Uterus (tissue), 4 donors: ENCODE measurements around the gene ADK. TPM values are rescaled to one million over a fixed set of nuclear protein-coding genes. Genes with fewer than 3 reads are reported as not detected.

ENCODE experiments used
- DNase-seq, 2 donors: peaks; one replicate each; pipeline ENCODE4 v3.0.0-alpha.2; 2019 to 2020
- H3K27ac ChIP-seq, 2 donors: fragments of 200-600 bp; sonication (generic); 1 replicate in 1 of 2; 2 replicates in 1 of 2; pipeline ENCODE4 v1.5.1; 2016 to 2018
- H3K27me3 ChIP-seq, 2 donors: fragments of 200-600 bp; sonication (generic); one replicate each; pipeline ENCODE4 v1.5.1; 2018 to 2019; ENCODE audit warnings: control low read depth in 1 of 2
- H3K36me3 ChIP-seq, 2 donors: fragments of 200-600 bp; sonication (generic); one replicate each; pipeline ENCODE4 v1.5.1; 2019; ENCODE audit warnings: control low read depth in 1 of 2
- H3K4me1 ChIP-seq, 2 donors: fragments of 200-600 bp; sonication (generic); one replicate each; pipeline ENCODE4 v1.5.1; 2018 to 2019; ENCODE audit warnings: control low read depth in 1 of 2
- H3K4me3 ChIP-seq, 2 donors: fragments of 200-600 bp; sonication (generic); 1 replicate in 1 of 2; 2 replicates in 1 of 2; pipeline ENCODE4 v1.5.1; 2018 to 2019; ENCODE audit warnings: mild to moderate bottlenecking in 1 of 2
- H3K9me3 ChIP-seq, 2 donors: fragments of 200-600 bp; sonication (generic); one replicate each; pipeline ENCODE4 v1.5.1; 2019; ENCODE audit warnings: control low read depth in 1 of 2
- CTCF ChIP-seq, 4 experiments: fragments of 200-600 bp in 2 of 4; fragments of 450-650 bp in 2 of 4; sonication (generic) in 2 of 4; IDR thresholded peaks; one replicate each; pipeline ENCODE4 v1.5.1; 2016 to 2019; ENCODE audit warnings: antibody characterized with exemption in 4 of 4, mild to moderate bottlenecking in 2 of 4, moderate library complexity in 1 of 4
- POLR2A ChIP-seq, 2 donors: fragments of 450-650 bp; IDR thresholded peaks; one replicate each; pipeline ENCODE4 v1.6.1; 2016; ENCODE audit warnings: antibody characterized with exemption in 2 of 2, mild to moderate bottlenecking in 1 of 2, moderate library complexity in 1 of 2
- intact Hi-C: fragments of 100-400 bp; cut with DNase I; formaldehyde crosslinking; loops from one replicate; pipeline ENCODE4 v1.15.1; 2023; ENCODE audit warnings: low total_unique reads
- total RNA-seq, 4 donors: library from RNA; depleted of rRNA in 3 of 4; stranded (reverse); fragments of >200 nt in 3 of 4; gene quantifications; one replicate each; pipeline versions ENCODE4 v1.1.0 to v1.2.4, GENCODE V29; 2014 to 2023
- donor health status: DM: yes; HTN: yes; CAD: no.

Gene ADK
- total RNA-seq, 4 donors from 2014 or later = 12.6 to 41.1 (median 19.0) TPM

GRCh38 chr10:74651565-74651964, 500.5 kb downstream of the ADK start:
- TF ChIP-seq CTCF (IDR thresholded peaks at IDR 0.05) = no peak
- no peak for TF ChIP-seq POLR2A (IDR thresholded peaks at IDR 0.05)
- Histone ChIP-seq H3K4me3 (no peak overlapping the region), H3K9me3 (no peaks in the 10 kb centered on the region), H3K36me3 (no peaks in the 10 kb centered on the region), H3K27ac (no peak overlapping the region), H3K4me1 (no peaks in the 10 kb centered on the region), H3K27me3 (no peaks in the 10 kb centered on the region)
- intact Hi-C loops = no loop called here
- DNase-seq = no peak

GRCh38 chr10:74652664-74653063, 501.6 kb downstream of the ADK start:
- no peak overlapping the region for H3K27ac ChIP-seq
- DNase-seq = no peak
- no peaks in the 10 kb centered on the region for H3K4me1 ChIP-seq
- no peak overlapping the region for H3K4me3 ChIP-seq
- no peaks in the 10 kb centered on the region for H3K9me3 ChIP-seq
- intact Hi-C loops = no loop called here
- H3K27me3 ChIP-seq = no peaks in the 10 kb centered on the region
- H3K36me3 ChIP-seq = no peaks in the 10 kb centered on the region
- no peak for TF ChIP-seq CTCF (IDR thresholded peaks at IDR 0.05)
- no peak for TF ChIP-seq POLR2A (IDR thresholded peaks at IDR 0.05)

- TF ChIP-seq CTCF (IDR thresholded peaks at IDR 0.05) = no peak
- intact Hi-C loops = no loop called here
- Histone ChIP-seq H3K4me3 (no peak overlapping the region), H3K36me3 (no peaks in the 10 kb centered on the region), H3K4me1 (no peaks in the 10 kb centered on the region), H3K9me3 (no peaks in the 10 kb centered on the region), H3K27ac (no peak overlapping the region), H3K27me3 (no peaks in the 10 kb centered on the region)
- DNase-seq = no peak
Observed at GRCh38 chr10:74658511-74658910, 507.5 kb downstream of the ADK start.

- intact Hi-C loops = no loop called here
- Histone ChIP-seq H3K9me3 (no peaks in the 10 kb centered on the region), H3K27me3 (no peaks in the 10 kb centered on the region), H3K36me3 (no peaks in the 10 kb centered on the region), H3K27ac (no peak overlapping the region), H3K4me1 (no peaks in the 10 kb centered on the region), H3K4me3 (no peak overlapping the region)
- TF ChIP-seq POLR2A (IDR thresholded peaks at IDR 0.05) (no peak), CTCF (IDR thresholded peaks at IDR 0.05) (no peak)
- no peak for DNase-seq
Observed at GRCh38 chr10:74662635-74663034, 511.6 kb downstream of the ADK start.

- Histone ChIP-seq H3K4me3 (no peak overlapping the region), H3K27me3 (no peaks in the 10 kb centered on the region), H3K27ac (no peak overlapping the region), H3K9me3 (no peaks in the 10 kb centered on the region), H3K4me1 (no peaks in the 10 kb centered on the region), H3K36me3 (no peaks in the 10 kb centered on the region)
- intact Hi-C loops = no loop called here
- no peak for DNase-seq
- no peak for TF ChIP-seq POLR2A (IDR thresholded peaks at IDR 0.05)
- TF ChIP-seq CTCF (IDR thresholded peaks at IDR 0.05) = no peak
Observed at GRCh38 chr10:74669210-74669609, 518.2 kb downstream of the ADK start.
